OCI-LY3 (cell line): Measurements from ENCODE around the gene SIK3.

ENCODE experiments used
- CTCF ChIP-seq: fragments of 200-600, 300-600 bp; sonication (generic); IDR thresholded peaks from 2 replicates; pipeline ENCODE4 v1.5.1; 2014; ENCODE audit warnings: antibody characterized with exemption, low read length, low read depth
- EZH2phosphoT487 ChIP-seq: fragments of 200-600 bp; shearing (Covaris generic); IDR thresholded peaks from 2 replicates; pipeline ENCODE4 v1.6.1; 2018; ENCODE audit warnings: antibody characterized with exemption, mixed run types, low read depth

- peak; percentile 34 for TF ChIP-seq CTCF
- TF ChIP-seq EZH2phosphoT487 = no peak
Observed at GRCh38 chr11:116832350-116833290, 265.6 kb downstream of the SIK3 start.
